Measurements from ENCODE around the gene SOCS2. TPM values are rescaled to one million over a fixed set of nuclear protein-coding genes. Genes with fewer than 3 reads are reported as not detected.

SOCS2 gene
- total RNA-seq, 1 experiment from 2014 or later, result 15.2 TPM

DNA sequence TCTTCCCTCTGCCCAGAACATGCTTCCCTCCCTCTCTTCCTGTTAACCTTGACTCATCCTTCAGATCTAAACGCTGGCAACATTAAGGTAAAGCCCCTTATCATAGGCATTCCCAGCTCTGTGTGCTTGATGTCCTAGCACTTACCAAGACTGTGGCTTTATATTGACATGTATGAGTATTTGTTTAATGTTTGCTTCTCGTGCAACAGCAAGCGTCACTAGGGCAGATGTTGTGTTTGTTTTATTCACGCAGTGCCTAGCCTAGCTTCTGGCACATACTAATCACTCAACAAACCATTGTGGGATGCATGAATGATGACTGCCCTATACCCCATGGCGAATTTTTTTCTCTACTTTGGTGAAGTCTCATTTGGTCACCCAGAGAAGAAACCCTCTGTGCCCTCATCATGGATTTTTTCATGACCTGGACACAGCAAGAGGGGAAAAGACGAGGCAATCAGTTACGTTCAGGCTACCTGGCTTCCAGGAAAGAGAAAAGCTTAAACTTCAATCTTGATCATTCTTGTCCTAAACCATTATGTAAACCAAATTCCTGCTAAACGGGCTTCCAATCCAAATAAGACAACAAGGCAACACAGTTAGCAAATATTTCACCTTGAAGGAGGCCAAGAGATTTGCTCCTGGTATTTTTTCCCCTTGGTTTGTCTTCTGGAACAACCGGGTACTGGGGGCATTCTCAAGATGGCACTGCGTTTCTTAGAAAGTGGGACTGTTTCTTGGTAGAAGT, 47.9 kb upstream of the SOCS2 start:
- POLR2A ChIA-PET, result no interaction called here
- TF ChIP-seq ZBTB33 (IDR thresholded peaks at IDR 0.05; ENCODE audit: extremely low read depth, insufficient replicate concordance, low read length) (no peak), ZFX (IDR thresholded peaks at IDR 0.05) (no peak), JUND (IDR thresholded peaks at IDR 0.05) (no peak), FOSL1 (IDR thresholded peaks at IDR 0.05; ENCODE audit: low read depth) (no peak), POLR2AphosphoS5 (IDR thresholded peaks at IDR 0.05; ENCODE audit: low read depth, low read length) (no peak), SIN3A (IDR thresholded peaks at IDR 0.05; ENCODE audit: low read depth) (no peak), MAX (IDR thresholded peaks at IDR 0.05) (no peak), EGR1 (IDR thresholded peaks at IDR 0.05; ENCODE audit: low read depth) (no peak)
- TF ChIP-seq, protein P1, sequence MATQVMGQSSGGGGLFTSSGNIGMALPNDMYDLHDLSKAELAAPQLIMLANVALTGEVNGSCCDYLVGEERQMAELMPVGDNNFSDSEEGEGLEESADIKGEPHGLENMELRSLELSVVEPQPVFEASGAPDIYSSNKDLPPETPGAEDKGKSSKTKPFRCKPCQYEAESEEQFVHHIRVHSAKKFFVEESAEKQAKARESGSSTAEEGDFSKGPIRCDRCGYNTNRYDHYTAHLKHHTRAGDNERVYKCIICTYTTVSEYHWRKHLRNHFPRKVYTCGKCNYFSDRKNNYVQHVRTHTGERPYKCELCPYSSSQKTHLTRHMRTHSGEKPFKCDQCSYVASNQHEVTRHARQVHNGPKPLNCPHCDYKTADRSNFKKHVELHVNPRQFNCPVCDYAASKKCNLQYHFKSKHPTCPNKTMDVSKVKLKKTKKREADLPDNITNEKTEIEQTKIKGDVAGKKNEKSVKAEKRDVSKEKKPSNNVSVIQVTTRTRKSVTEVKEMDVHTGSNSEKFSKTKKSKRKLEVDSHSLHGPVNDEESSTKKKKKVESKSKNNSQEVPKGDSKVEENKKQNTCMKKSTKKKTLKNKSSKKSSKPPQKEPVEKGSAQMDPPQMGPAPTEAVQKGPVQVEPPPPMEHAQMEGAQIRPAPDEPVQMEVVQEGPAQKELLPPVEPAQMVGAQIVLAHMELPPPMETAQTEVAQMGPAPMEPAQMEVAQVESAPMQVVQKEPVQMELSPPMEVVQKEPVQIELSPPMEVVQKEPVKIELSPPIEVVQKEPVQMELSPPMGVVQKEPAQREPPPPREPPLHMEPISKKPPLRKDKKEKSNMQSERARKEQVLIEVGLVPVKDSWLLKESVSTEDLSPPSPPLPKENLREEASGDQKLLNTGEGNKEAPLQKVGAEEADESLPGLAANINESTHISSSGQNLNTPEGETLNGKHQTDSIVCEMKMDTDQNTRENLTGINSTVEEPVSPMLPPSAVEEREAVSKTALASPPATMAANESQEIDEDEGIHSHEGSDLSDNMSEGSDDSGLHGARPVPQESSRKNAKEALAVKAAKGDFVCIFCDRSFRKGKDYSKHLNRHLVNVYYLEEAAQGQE (IDR thresholded peaks at IDR 0.05; ENCODE audit: low read depth), result no peak
- BruUV-seq (replicated peaks), result no TSS peak
- CTCF ChIA-PET, result interaction anchor here (0.6 kb wide), 1 partner anchor 243 kb away, joined by 3 read pairs; no protein-coding TSS in a partner anchor
- H3K9me2 ChIP-seq (ENCODE audit: insufficient read depth), result no peaks in the 10 kb centered on the region
- H3K27ac ChIP-seq (ENCODE audit: low read depth, low read length), result no peak overlapping the region
- H3K36me3 ChIP-seq (ENCODE audit: control insufficient read depth in 1 of 2, insufficient read depth in 2 of 2, low read length in 2 of 2), result no peaks in the 10 kb centered on the region
- no peak overlapping the region for H3K9ac ChIP-seq (ENCODE audit: low read length)
- no peaks in the 10 kb centered on the region for H4K20me1 ChIP-seq (ENCODE audit: insufficient read depth)
- intact Hi-C loops (cut with micrococcal nuclease), result loop anchor here (5.0 kb wide), 1 partner anchor 453 kb away; no protein-coding TSS in a partner anchor
- DNase-seq (ENCODE audit: low read depth, low spot score) (no peak), ATAC-seq (no peak)
- RAD21 ChIA-PET (ENCODE audit: low non-redundant PET in 1 of 2, low total read pairs in 2 of 2, uncharacterized antibody in 2 of 2, unreplicated experiment in 2 of 2), result no interaction called here
- no peaks in the 10 kb centered on the region for H3K79me2 ChIP-seq (ENCODE audit: insufficient read depth, low read length)
- H3K4me3 ChIP-seq (replicated peaks in 1 of 2; ENCODE audit: low read depth in 1 of 2, low read length in 2 of 2), result no peak overlapping the region
- no peak overlapping the region for H2AFZ ChIP-seq (ENCODE audit: low read depth, low read length, poor library complexity, severe bottlenecking)
- no peak overlapping the region for H3K4me2 ChIP-seq (ENCODE audit: low read length)
- H3K9me3 ChIP-seq (ENCODE audit: control insufficient read depth in 1 of 2, insufficient read depth in 1 of 2, low read depth in 1 of 2, low read length in 2 of 2), result no peaks in the 10 kb centered on the region
- H3K4me1 ChIP-seq (ENCODE audit: control insufficient read depth in 1 of 2, insufficient read depth in 2 of 2, low read length in 2 of 2), result peaks cover 9 to 14% of the 10 kb centered on the region in 2 experiments
- H3K27me3 ChIP-seq (ENCODE audit: insufficient read depth, low read length), result no peaks in the 10 kb centered on the region

Measured in HCT116 (cell line).